ENCODE measurements around the gene SORBS2.

SORBS2 gene

GRCh38 chr4:185666156-185666555 is 145.8 kb downstream of the SORBS2 start:
- DNase-seq = no peak

DNA sequence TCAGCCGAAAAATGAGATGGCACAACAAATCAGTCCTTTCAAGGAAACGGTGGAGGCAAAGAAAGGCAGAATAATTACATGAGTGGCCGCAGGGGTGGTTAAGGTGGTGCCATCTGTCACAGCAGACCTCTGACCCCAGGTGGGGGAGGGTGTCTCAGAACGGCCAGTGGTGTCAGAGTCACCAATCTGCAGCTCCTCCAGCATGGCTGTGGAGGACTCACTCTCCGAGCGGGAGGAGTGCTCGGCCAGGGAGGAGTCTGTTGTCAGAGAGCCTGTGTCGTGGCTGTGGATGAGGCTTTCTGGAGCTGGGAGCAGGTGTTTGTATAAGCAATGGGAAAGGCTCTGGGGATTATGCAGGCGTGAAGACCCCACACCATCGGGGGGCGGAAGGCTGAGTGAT is 146.3 kb downstream of the SORBS2 start:
- DNase-seq = no peak

DNA sequence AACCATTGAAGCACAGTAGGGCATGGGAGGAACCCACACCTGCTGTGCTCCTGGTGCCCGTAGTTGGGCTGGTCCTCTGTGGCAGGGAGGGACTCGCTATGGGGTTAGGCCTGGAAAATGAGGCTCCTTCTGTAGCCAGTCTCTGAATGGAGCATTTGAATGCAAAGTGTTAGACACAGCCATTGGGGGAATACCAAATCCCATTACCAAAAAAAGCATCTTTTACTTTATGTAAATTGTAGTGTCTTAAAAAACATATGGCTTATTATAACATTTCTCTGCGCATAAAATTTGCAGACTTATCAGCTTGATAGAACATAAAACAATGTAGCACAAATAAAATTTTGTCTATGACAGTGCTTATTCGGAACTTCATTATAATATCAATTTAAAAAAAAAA is 147.5 kb downstream of the SORBS2 start:
- DNase-seq = no peak

- DNase-seq = no peak
Measured at GRCh38 chr4:185662030-185662778, 149.8 kb downstream of the SORBS2 start.

GRCh38 chr4:185660340-185660739 is 151.7 kb downstream of the SORBS2 start:
- no peak for DNase-seq

- no peak for DNase-seq
Measured at GRCh38 chr4:185657699-185658098, 154.3 kb downstream of the SORBS2 start.

DNA sequence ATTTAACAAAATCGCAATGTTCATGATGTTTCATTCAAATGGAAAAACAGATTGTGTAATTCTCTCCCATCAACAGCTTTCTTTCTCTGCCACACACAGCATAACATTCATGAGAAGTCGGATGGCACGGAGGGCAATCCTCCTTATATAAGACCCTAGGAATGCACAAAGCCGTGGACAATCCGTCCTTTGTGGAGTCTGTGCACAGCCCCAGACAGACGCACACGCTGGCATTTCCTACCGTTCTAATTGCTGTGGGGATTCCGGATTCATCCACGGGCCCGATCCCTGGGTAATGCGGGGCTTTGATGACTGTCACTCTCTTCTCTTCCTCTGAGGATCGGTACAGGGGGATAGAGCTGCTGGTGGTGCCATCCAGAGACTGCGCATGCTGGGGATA is 154.8 kb downstream of the SORBS2 start:
- DNase-seq = no peak

DNA sequence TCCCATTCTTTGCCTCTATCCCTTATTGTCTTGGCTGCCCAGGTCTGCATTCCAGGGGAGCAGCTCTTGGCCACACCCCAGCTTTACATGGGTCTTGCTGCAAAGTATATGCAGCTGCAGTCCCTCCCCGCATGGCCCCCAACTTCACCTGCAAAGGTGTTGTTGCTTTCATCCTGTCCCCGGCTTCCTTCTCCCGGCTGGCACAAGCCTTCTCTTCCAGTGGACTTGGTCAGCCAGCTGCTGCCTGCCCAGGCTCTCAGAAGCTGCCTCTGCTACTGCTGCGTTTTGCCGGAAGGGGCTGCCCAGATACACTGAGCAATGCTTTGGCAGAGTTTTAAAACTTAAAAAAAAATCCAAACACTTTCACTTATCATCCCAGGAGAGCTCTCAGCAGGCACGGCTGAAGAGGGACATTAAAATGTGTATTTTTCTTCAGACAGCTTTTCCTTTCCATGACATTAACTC is 155.5 kb downstream of the SORBS2 start:
- DNase-seq = no peak

DNA sequence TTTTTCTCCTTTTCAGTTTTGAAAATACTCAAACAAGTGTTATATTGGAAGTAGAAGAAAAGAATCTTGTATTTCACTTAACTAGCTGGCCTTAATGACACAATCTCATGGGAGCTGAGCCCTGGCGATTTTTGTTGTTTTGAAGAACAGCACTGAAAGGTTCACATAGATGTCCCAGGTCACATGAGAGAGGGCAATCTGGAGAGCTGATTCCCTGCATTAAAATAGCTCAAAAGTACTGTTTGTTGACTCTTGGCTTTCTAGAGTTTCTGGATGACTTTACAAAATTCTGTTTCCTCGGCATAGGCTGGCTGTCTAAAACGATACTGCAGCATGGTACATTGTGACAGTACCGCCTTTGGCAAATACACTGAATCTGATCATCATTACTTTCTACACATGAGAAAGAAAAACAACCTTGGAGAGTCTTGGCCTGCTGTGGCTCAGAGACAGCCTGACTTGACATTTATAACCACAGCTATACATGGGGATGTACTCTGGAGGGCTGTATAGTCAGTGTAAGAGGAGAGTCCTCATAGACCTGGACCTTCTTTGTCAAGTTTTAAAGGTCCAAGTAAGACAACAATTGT is 156.9 kb downstream of the SORBS2 start:
- no peak for DNase-seq

- DNase-seq = no peak
Measured at GRCh38 chr4:185654311-185654710, 157.7 kb downstream of the SORBS2 start.

DNA sequence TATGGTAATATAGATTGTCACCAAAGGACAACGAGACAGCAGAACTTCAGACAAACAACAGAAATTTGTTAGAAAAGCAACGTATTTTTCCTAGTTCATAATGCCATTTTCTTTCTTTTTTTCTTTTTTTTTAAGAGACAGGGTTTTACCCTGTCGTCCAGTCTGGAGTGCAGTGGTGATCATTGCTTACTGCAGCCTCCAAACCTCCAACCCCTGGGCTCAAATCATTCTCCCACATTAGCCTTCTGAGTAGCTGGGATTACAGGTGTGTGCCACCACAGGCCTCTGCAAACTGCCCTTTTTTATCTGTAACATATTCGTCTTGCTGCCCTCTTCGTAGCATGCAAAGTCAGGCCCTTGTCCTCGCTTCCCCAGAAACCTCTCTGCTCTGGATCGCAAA is 160.1 kb downstream of the SORBS2 start:
- DNase-seq = no peak

GRCh38 chr4:185651137-185651677 is 160.8 kb downstream of the SORBS2 start:
- DNase-seq = no peak

DNA sequence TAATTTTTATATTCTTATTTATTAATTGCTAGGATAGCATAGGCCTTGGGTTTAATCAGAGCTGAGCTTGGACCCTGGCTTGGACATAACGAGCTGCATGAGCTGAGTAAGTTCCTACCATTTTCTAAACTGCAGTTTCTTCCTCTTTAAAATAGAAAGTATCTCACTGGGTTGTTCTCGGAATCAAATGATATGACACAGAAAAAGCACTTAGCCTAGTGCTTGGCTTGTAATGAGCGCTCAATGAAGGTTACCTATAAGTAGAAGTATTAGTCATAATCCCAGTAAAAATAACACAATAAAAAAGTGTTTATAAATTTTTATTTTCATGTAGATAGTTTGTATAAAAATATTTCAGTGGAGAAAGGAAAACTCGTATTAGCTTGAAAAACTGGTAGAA is 163.4 kb downstream of the SORBS2 start:
- no peak for DNase-seq

GRCh38 chr4:185645403-185645802 is 166.6 kb downstream of the SORBS2 start:
- DNase-seq = no peak

GRCh38 chr4:185644408-185644807 is 167.6 kb downstream of the SORBS2 start:
- DNase-seq = no peak

GRCh38 chr4:185642907-185643306 is 169.1 kb downstream of the SORBS2 start:
- DNase-seq = no peak

GRCh38 chr4:185640811-185641675 is 171.0 kb downstream of the SORBS2 start:
- DNase-seq = no peak

- DNase-seq = no peak
Measured at GRCh38 chr4:185638548-185639301, 173.3 kb downstream of the SORBS2 start.

GRCh38 chr4:185638093-185638492 is 173.9 kb downstream of the SORBS2 start:
- DNase-seq = no peak

DNA sequence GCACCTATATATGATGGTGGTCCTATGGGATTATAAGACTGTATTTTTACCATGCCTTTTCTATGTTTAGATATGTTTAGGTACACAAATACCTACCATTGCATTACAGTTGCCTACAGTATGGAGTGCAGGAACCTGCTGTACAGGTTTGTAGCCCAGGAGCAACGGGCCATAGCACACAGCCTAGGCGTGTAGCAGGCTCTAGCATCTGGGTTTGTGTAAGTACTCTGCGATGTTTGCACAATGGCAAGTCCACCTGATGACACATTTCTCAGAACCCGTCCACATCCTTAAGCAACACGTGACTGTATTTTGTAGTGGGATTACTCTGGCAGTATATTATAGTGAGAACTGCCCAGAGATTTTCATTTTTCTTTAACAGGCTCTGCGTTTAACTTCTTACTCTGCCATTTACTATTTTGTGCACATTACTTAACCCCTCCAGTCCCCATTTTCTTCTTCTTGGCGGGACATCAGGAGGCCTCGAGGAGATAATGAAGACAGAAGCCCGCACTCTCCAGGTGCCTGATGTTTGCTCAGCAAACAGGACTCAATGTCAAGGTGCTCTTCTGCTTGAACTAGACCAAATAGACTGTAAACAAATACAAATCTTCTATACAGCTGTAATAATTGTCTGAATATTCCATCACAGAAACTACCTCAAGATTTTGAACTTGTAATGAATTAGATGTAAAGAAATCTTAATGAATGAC is 174.7 kb downstream of the SORBS2 start:
- DNase-seq = no peak

DNA sequence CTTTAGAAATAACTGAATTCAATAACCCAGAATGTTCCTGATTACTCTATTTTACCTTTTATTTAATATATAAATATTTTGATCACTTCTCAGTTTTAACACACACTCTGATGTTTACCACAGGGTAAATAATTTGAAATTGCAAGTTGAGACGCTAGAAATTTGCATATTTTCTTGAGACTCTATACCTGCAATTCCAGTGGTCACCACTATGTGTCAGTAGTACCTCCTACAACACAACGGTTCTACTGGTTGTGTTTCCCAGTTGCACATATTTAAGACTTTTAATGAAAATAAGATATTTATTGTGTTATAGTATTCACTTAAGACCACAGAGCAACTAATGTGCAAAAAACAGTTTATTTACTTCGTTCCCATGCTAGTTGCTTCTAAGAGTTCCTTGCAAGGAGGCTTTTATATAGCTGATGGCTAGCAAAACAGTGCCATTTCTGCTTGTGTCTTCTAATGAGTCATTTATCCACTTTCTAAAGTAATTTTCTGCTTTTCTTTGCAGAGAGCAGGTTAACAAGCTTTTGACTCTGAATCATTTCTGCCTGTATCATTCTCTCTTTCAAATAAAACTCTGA is 177.8 kb downstream of the SORBS2 start:
- DNase-seq = no peak

GRCh38 chr4:185626798-185627197 is 185.2 kb downstream of the SORBS2 start:
- DNase-seq = no peak
